ENCODE results near the gene SYT4.
"Not testable (repeated sequence)": the region's sequence is repeated elsewhere in the genome, so short reads cannot be mapped to it uniquely, and the experiment has no call there.

Gene SYT4, protein sequence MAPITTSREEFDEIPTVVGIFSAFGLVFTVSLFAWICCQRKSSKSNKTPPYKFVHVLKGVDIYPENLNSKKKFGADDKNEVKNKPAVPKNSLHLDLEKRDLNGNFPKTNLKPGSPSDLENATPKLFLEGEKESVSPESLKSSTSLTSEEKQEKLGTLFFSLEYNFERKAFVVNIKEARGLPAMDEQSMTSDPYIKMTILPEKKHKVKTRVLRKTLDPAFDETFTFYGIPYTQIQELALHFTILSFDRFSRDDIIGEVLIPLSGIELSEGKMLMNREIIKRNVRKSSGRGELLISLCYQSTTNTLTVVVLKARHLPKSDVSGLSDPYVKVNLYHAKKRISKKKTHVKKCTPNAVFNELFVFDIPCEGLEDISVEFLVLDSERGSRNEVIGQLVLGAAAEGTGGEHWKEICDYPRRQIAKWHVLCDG

GRCh38 chr18:43277164-43277600 lies at the start of gene SYT4:
SYT4 (minus strand) TSS chr18:43277490; CDS start chr18:43277281, 209 bp downstream.
- in situ Hi-C loops (cut with MboI; ENCODE audit: low sequenced_read_pairs), result no loop called here

- in situ Hi-C loops (cut with MboI; ENCODE audit: low sequenced_read_pairs), result no loop called here
These were observed 44.8 kb upstream of the SYT4 start for GRCh38 chr18:43322132-43322531.

- in situ Hi-C loops (cut with MboI; ENCODE audit: low sequenced_read_pairs), result no loop called here
These were observed 37.7 kb upstream of the SYT4 start for GRCh38 chr18:43314941-43315340.

DNA sequence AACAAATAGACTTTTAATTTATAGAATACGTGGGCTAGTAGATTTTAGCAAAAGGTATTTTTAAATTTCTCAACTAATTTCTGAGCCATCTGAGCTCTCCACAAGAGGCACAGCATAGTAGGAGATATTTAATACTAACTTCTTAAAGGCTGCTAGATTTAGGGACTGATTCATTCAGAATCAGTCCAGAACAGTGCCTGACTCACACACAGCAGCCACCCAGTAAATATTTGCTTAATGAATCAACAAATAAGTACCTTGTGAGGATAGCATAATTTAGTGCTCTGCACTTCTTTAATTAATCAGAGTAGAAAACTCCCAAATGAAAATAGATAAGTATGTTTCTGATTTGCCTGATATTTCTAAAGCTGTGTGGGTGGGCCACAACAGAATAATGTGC lies 35.6 kb upstream of the SYT4 start:
- in situ Hi-C loops (cut with MboI; ENCODE audit: low sequenced_read_pairs), result no loop called here

GRCh38 chr18:43310239-43310638 lies 32.9 kb upstream of the SYT4 start:
- in situ Hi-C loops (cut with MboI; ENCODE audit: low sequenced_read_pairs), result no loop called here

GRCh38 chr18:43303376-43303775 lies 26.1 kb upstream of the SYT4 start:
- in situ Hi-C loops (cut with MboI; ENCODE audit: low sequenced_read_pairs), result no loop called here

DNA sequence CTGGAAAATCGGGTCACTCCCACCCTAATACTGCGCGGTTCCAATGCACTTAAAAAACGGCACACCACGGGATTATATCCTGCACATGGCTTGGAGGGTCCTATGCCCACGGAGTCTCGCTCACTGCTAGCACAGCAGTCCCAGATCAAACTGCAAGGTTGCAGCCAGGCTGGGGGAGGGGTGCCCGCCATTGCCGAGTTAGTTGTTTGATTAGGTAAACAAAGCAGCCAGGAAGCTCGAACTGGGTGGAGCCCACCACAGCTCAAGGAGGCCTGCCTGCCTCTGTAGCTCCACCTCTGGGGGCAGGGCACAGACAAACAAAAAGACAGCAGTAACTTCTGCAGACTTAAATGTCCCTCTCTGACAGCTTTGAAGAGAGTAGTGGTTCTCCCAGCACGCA lies 8.9 kb upstream of the SYT4 start:
- in situ Hi-C loops (cut with MboI; ENCODE audit: low sequenced_read_pairs), result not testable (repeated sequence)

GRCh38 chr18:43283299-43283698 lies 6.0 kb upstream of the SYT4 start:
- in situ Hi-C loops (cut with MboI; ENCODE audit: low sequenced_read_pairs), result no loop called here

GRCh38 chr18:43279015-43279744 lies 1.9 kb upstream of the SYT4 start:
- in situ Hi-C loops (cut with MboI; ENCODE audit: low sequenced_read_pairs), result no loop called here

- in situ Hi-C loops (cut with MboI; ENCODE audit: low sequenced_read_pairs), result no loop called here
These were observed 1.1 kb upstream of the SYT4 start for GRCh38 chr18:43278355-43278754.

- in situ Hi-C loops (cut with MboI; ENCODE audit: low sequenced_read_pairs), result no loop called here
These were observed 799 bp downstream of the SYT4 start for GRCh38 chr18:43276491-43276890.

DNA sequence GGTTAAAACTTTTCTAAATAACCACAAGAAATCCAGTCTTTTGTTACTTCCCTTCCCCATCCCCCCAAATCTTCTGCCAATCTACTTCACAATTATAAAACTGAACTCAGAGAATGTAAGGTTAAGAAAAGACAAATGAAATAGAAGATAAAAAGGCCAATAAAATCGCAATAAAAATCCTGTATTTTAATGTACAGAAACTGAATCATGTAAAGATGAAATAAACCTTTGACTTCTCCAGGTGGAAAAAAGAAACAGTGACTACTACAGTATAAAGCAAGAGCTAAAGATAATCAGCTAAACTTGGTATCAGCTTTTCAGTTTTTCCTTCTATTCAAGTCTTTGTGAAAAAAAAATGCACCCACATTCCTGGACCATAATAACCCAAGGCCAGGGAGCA lies 1.7 kb downstream of the SYT4 start:
- in situ Hi-C loops (cut with MboI; ENCODE audit: low sequenced_read_pairs), result no loop called here

DNA sequence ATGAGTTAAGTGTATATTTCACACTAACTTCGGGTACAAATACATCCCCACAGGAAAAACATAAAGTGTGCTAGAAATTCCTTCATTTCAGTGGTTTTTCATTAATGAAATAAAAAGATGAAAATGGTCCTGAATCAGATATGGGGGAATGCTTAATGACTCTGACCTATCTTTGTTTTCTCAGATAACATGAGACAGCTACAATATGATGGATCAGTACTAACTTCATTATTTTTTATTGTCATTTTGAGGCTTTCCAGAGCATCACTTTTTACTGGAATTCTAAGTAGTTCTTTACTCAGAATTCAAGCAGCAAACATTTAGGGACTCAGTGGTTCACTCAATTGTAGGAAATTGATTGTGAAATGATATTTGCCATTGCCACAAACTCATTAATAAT lies 2.8 kb downstream of the SYT4 start:
- in situ Hi-C loops (cut with MboI; ENCODE audit: low sequenced_read_pairs), result loop anchor here (25.0 kb wide), 1 partner anchor 1212 kb away; no protein-coding TSS in a partner anchor

DNA sequence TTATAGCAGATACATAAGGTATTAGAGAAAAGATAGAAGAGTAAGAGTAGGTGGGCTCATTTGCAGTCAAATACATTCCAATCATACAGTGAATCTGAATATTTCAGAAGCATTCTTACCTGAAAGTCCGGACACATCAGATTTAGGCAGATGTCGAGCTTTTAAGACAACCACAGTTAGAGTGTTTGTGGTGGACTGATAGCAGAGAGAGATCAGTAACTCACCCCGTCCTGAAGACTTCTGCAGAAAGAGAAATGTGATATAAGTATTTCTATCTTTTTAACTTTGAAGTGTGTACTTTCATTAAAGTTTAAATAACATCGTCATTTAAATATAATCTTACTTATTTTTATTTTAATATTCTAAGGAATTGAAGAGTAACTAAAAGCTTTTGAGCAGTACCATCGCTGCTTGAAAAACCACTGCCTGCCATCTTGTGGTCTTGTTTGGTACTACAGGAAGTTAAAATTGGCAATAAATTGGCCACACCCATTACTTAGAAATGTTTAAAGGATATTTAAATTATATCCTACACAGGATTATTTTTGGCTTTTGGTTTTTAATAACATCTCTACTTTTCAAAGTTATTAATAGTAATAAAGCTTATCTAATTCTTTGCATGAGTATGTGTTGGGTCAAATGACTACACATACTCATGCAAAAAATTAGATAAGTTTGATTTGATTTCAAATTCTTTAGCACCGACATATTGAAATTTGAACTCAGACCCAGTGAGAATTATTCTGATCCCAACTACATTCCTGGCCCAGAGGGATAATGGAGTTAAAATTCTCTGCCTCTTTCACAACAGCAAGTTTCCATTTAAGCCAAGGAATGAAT lies 5.5 kb downstream of the SYT4 start:
- in situ Hi-C loops (cut with MboI; ENCODE audit: low sequenced_read_pairs), result loop anchor here (25.0 kb wide), 1 partner anchor 1210 kb away; no protein-coding TSS in a partner anchor

GRCh38 chr18:43267818-43268217 lies 9.5 kb downstream of the SYT4 start:
- in situ Hi-C loops (cut with MboI; ENCODE audit: low sequenced_read_pairs), result loop anchor here (25.0 kb wide), 1 partner anchor 1206 kb away; no protein-coding TSS in a partner anchor

DNA sequence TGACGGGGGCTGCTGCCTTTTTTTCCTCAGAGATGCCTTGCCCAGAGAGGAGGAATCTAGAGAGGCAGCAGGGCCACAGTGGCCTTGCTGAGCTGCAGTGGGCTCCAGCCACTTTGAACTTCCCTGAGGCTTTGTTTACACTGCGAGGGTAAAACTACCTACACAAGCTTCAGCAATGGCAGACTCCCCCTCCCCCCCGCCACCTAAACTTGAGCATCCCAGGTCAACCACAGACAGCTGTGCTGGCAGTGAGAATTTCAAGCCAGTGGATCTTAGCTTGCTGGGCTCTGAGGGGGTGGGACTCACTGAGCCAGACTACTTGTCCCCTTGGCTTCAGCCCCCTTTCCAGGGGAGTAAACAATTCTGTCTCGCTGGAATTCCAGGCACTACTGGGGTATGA lies 11.8 kb downstream of the SYT4 start:
- in situ Hi-C loops (cut with MboI; ENCODE audit: low sequenced_read_pairs), result loop anchor here (25.0 kb wide), 1 partner anchor 1203 kb away; no protein-coding TSS in a partner anchor

- in situ Hi-C loops (cut with MboI; ENCODE audit: low sequenced_read_pairs), result no loop called here
These were observed 28.6 kb downstream of the SYT4 start for GRCh38 chr18:43248610-43249249.

GRCh38 chr18:43247944-43248343 lies 29.3 kb downstream of the SYT4 start:
- in situ Hi-C loops (cut with MboI; ENCODE audit: low sequenced_read_pairs), result no loop called here

DNA sequence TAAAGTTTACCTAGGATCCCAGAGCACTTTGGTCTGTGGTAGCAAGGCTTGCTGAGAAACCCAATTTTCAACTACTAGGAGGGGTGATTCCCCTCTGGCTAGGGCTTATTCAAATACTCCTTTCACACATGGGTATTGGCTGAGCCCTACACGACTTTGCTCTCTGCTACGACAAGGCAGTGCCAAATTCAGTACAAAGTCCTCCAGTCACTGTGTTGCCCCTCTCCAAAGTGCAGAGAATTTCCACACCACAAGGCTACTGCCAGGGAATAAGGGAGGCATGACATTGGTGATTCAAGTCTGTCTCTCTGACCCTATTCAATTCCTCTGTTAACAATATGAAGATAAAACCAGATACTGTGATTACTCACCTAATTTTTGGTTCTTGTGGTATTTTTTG lies 38.9 kb downstream of the SYT4 start:
- in situ Hi-C loops (cut with MboI; ENCODE audit: low sequenced_read_pairs), result no loop called here

- in situ Hi-C loops (cut with MboI; ENCODE audit: low sequenced_read_pairs), result no loop called here
These were observed 40.4 kb downstream of the SYT4 start for GRCh38 chr18:43236921-43237320.

Data from HL-60/S4 treated with retinoic acid at 250 ng/mL for 4 days and 3 days (cell line).